HepG2 (cell line): ENCODE measurements around the gene OR14A2. TPM values are rescaled to one million over a fixed set of nuclear protein-coding genes. Genes with fewer than 3 reads are reported as not detected.

Source experiments
- ATAC-seq: fragments of 200-7000 bp; cut with Tn5 transposase; 3 replicates; pipeline ENCODE4 v1.9.1; 2020; ENCODE audit warnings: mild to moderate bottlenecking, moderate library complexity
- BruUV-seq: library from RNA; stranded (reverse); fragments of 400-500 nt; replicated peaks from 2 replicates; lab custom pipeline; 2021; lab: Mats Ljungman, UMichigan
- CTCF ChIA-PET: fragments of 300-600 bp; formaldehyde crosslinking; extraction: SDS; loops from one replicate; lab custom pipeline; 2021; ENCODE audit warnings: low total read pairs, inconsistent platforms, low intra/inter-chr PET ratio; lab: Yijun Ruan, JAX
- POLR2A ChIA-PET: fragments of 350-600 bp; sonication (Branson Sonifier 250); formaldehyde crosslinking; loops from one replicate; lab custom pipeline; 2020; ENCODE audit warnings: antibody characterized with exemption, inconsistent platforms; lab: Yijun Ruan, JAX
- DNase-seq: peaks from one replicate; pipeline ENCODE4 v3.0.0-alpha.2; 2015; ENCODE audit warnings: low spot score
- FAIRE-seq: peaks from 3 replicates; lab custom pipeline; 2011; peaks lifted over from hg19 to GRCh38; lab: Jason Lieb, UNC
- H2AFZ ChIP-seq: one replicate; pipeline ENCODE4 v1.6.1; 2011; ENCODE audit warnings: low read length, inconsistent platforms
- H3K27ac ChIP-seq: fragments of 300-600 bp; 3 replicates; pipeline ENCODE4 v1.8.0; 2011; ENCODE audit warnings: mixed run types, mild to moderate bottlenecking, mixed read lengths, low read length, inconsistent platforms; ENCODE audit not compliant: insufficient read depth; ENCODE audit errors: extremely low read length
- H3K27me3 ChIP-seq, 2 experiments: fragments of 200-600 bp in 1 of 2; 2 replicates in 1 of 2; 3 replicates in 1 of 2; pipeline versions ENCODE4 v1.6.0 to v1.8.0; 2011; ENCODE audit warnings: low read length in 2 of 2, mild to moderate bottlenecking in 2 of 2, moderate library complexity in 2 of 2, inconsistent platforms in 1 of 2; ENCODE audit not compliant: insufficient read depth in 2 of 2, control insufficient read depth in 1 of 2
- H3K36me3 ChIP-seq, 2 experiments: fragments of 200-600 bp in 1 of 2; replicated peaks in 1 of 2; 2 replicates in 1 of 2; 3 replicates in 1 of 2; pipeline versions ENCODE4 v1.5.1 to v1.8.0; 2011; ENCODE audit warnings: low read length in 2 of 2, inconsistent platforms in 1 of 2; ENCODE audit not compliant: insufficient read depth in 2 of 2, control insufficient read depth in 1 of 2
- H3K4me1 ChIP-seq: 2 replicates; pipeline ENCODE4 v1.5.1; 2012; ENCODE audit warnings: low read length, inconsistent platforms; ENCODE audit not compliant: insufficient read depth
- H3K4me2 ChIP-seq: 2 replicates; pipeline ENCODE4 v1.6.0; 2011; ENCODE audit warnings: low read depth, low read length, inconsistent platforms
- H3K4me3 ChIP-seq, 3 experiments: fragments of 200-600 bp in 1 of 3; sonication (generic), shearing (Covaris generic) in 1 of 3; replicated peaks in 1 of 3; 2 replicates each; pipeline ENCODE4 v1.5.1; 2011 to 2016; ENCODE audit warnings: low read length in 3 of 3, inconsistent platforms in 2 of 3, low read depth in 2 of 3, mild to moderate bottlenecking in 2 of 3, control low read depth in 1 of 3, mixed read lengths in 1 of 3; ENCODE audit not compliant: insufficient read depth in 1 of 3
- H3K79me2 ChIP-seq: one replicate; pipeline ENCODE4 v1.6.1; 2011; ENCODE audit warnings: low read length, inconsistent platforms; ENCODE audit not compliant: insufficient read depth
- H3K9ac ChIP-seq: 2 replicates; pipeline ENCODE4 v1.6.0; 2011; ENCODE audit warnings: mild to moderate bottlenecking, low read depth, low read length, inconsistent platforms; ENCODE audit not compliant: insufficient read depth
- H3K9me3 ChIP-seq: 2 replicates; pipeline ENCODE4 v1.5.1; 2012; ENCODE audit warnings: mild to moderate bottlenecking, low read length
- H4K20me1 ChIP-seq: 2 replicates; pipeline ENCODE4 v1.6.0; 2011; ENCODE audit warnings: inconsistent platforms, mild to moderate bottlenecking, low read length, moderate library complexity; ENCODE audit not compliant: insufficient read depth
- ASH2L ChIP-seq: fragments of 300-600, 200-600 bp; sonication (generic); IDR thresholded peaks from 2 replicates; pipeline ENCODE4 v1.7.0; 2017; ENCODE audit warnings: low read depth, mild to moderate bottlenecking, moderate library complexity, mixed read lengths, low read length; ENCODE audit not compliant: insufficient read length
- GATA4 ChIP-seq: sonication (generic); IDR thresholded peaks from 2 replicates; pipeline ENCODE4 v1.6.1; 2016; ENCODE audit warnings: antibody characterized with exemption, low read depth, borderline replicate concordance
- HCFC1 ChIP-seq: fragments of 150-350 bp; IDR thresholded peaks from 2 replicates; pipeline ENCODE4 v1.6.1; 2014; ENCODE audit warnings: low read depth, low read length
- PRMT3 ChIP-seq: sonication (generic); formaldehyde crosslinking; IDR thresholded peaks from 2 replicates; pipeline ENCODE4 v1.8.1; 2022; ENCODE audit warnings: low read depth, mild to moderate bottlenecking, moderate library complexity, missing genetic modification reagents, borderline replicate concordance
- PRPF4 ChIP-seq: fragments of 200-400 bp; formaldehyde crosslinking; IDR thresholded peaks from 2 replicates; pipeline ENCODE4 v1.6.1; 2016; ENCODE audit warnings: low read length, low read depth; ENCODE audit not compliant: poor library complexity, severe bottlenecking
- RNF2 ChIP-seq: fragments of 450-650 bp; conservative IDR thresholded peaks from 2 replicates; pipeline ENCODE4 v1.6.1; 2016; ENCODE audit warnings: low read depth
- SMAD9 ChIP-seq: sonication (generic); formaldehyde crosslinking; IDR thresholded peaks from 2 replicates; pipeline ENCODE4 v1.5.1; 2020; ENCODE audit warnings: mild to moderate bottlenecking, missing genetic modification reagents
- TFDP2 ChIP-seq: sonication (generic); formaldehyde crosslinking; IDR thresholded peaks from 2 replicates; pipeline ENCODE4 v1.4.0; 2020; ENCODE audit warnings: missing genetic modification reagents
- ZNF816 ChIP-seq: sonication (generic); formaldehyde crosslinking; IDR thresholded peaks from 2 replicates; pipeline ENCODE4 v1.8.0; 2022; ENCODE audit warnings: missing genetic modification reagents, mild to moderate bottlenecking, borderline replicate concordance
- WGBS: methylation state at CpG from one replicate; pipeline ENCODE4 v1.1.6; 2017; ENCODE audit warnings: low lambda C conversion rate; 5-methylcytosine and 5-hydroxymethylcytosine counted together
- in situ Hi-C: cut with HindIII; loops from 2 replicates; pipeline ENCODE4 v1.10.0; 2017; ENCODE audit warnings: low pct_unique_long_range_greater_than_20kb; ENCODE audit not compliant: extremely low pct_ligation_motif_present
- intact Hi-C: fragments of 100-400 bp; cut with micrococcal nuclease; formaldehyde crosslinking; loops from one replicate; pipeline ENCODE4 v1.10.0; 2022; ENCODE audit not compliant: unreplicated experiment
- polyA plus RNA-seq, 8 experiments: library from polyadenylated mRNA; depleted of rRNA in 3 of 8; stranded (reverse) in 7 of 8; unstranded in 1 of 8; fragments of >200 nt; fragmentation: Illumina TruSeq in 4 of 8; extraction: Trizol in 4 of 8; gene quantifications; 2 replicates each; pipeline versions ENCODE4 v1.2.1 to v1.2.3, GENCODE V29; 2011 to 2016; ENCODE audit warnings: low read depth in 4 of 8, missing spikeins in 1 of 8, mixed read lengths in 1 of 8; ENCODE audit not compliant: insufficient read depth in 1 of 8
- total RNA-seq, 5 experiments: library from RNA; depleted of rRNA; stranded (reverse); fragments of >200 nt; fragmentation: Illumina TruSeq; extraction: Trizol; gene quantifications; 2 replicates each; pipeline ENCODE4 v1.2.3, GENCODE V29; 2016; ENCODE audit warnings: low read depth in 1 of 5

Gene OR14A2
- total and polyA plus RNA-seq, 2 of the 13 experiments (the other 11 are each of a cell fraction or from before 2014, with no cell fraction given) = not detected

- DNase-seq (no peak), ATAC-seq (no peak), FAIRE-seq (no peak)
- no peaks in the 10 kb centered on the region for H3K27me3 ChIP-seq
- BruUV-seq = no TSS peak
- peaks cover 9% of the 10 kb centered on the region for H3K9me3 ChIP-seq
- WGBS = 0% methylated on average over 1 of the region's 1 CpG
- H3K4me3 ChIP-seq = no peak within 1 kb of the TSS
- ChIA-PET POLR2A (no interaction called here), CTCF (no interaction called here)
- H3K4me2 ChIP-seq = no peak within 1 kb of the TSS
- no peaks in the 10 kb centered on the region for H3K36me3 ChIP-seq
- TF ChIP-seq GATA4 = no peak
- TF ChIP-seq ASH2L = no peak
- TF ChIP-seq PRPF4 = no peak
- no peak for TF ChIP-seq HCFC1
- TF ChIP-seq TFDP2 = no peak
- no peak for TF ChIP-seq ZNF816 (CRISPR knock-in tag)
- no peak for TF ChIP-seq PRMT3 (CRISPR knock-in tag)
- TF ChIP-seq RNF2 = no peak
- TF ChIP-seq SMAD9 = no peak
- H3K9ac ChIP-seq = no peak within 1 kb of the TSS
- no peaks in the 10 kb centered on the region for H3K4me1 ChIP-seq
- intact Hi-C loops (no loop called here), in situ Hi-C loops (no loop called here)
- H2AFZ ChIP-seq = no peak within 1 kb of the TSS
- no peaks in the 10 kb centered on the region for H4K20me1 ChIP-seq
- no peak within 1 kb of the TSS for H3K27ac ChIP-seq
- no peaks in the 10 kb centered on the region for H3K79me2 ChIP-seq
These were observed 68.3 kb downstream of the OR14A2 start, which contains the start of gene OR13G1 for GRCh38 chr1:247679639-247680038. OR13G1 (minus strand) TSS chr1:247679739; CDS start chr1:247673041, 6,698 bp downstream.

Other genes starting within 250 kb of the OR14A2 start
- gene OR2C3, start 211.7 kb downstream of the OR14A2 start, total RNA-seq (2016; rRNA removed; fragmentation: Illumina TruSeq; extraction: Trizol) = not detected in 2 replicates
- not detected in 2 replicates for gene OR2C3, start 211.7 kb downstream of the OR14A2 start, polyA plus RNA-seq (2011; rRNA removed)
- not detected in 2 replicates for gene GCSAML, start 199.0 kb downstream of the OR14A2 start, total RNA-seq (2016; rRNA removed; fragmentation: Illumina TruSeq; extraction: Trizol)
- not detected in 2 replicates for gene GCSAML, start 199.0 kb downstream of the OR14A2 start, polyA plus RNA-seq (2011; rRNA removed)
- not detected in 2 replicates for gene OR2G2, start 159.8 kb downstream of the OR14A2 start, total RNA-seq (2016; rRNA removed; fragmentation: Illumina TruSeq; extraction: Trizol)
- gene OR2G2, start 159.8 kb downstream of the OR14A2 start, polyA plus RNA-seq (2011; rRNA removed) = not detected in 2 replicates
- not detected in 2 replicates for gene OR2G3, start 142.6 kb downstream of the OR14A2 start, total RNA-seq (2016; rRNA removed; fragmentation: Illumina TruSeq; extraction: Trizol)
- not detected in 2 replicates for gene OR2G3, start 142.6 kb downstream of the OR14A2 start, polyA plus RNA-seq (2011; rRNA removed)
- not detected in 2 replicates for gene OR13G1, start 68.4 kb downstream of the OR14A2 start, total RNA-seq (2016; rRNA removed; fragmentation: Illumina TruSeq; extraction: Trizol)
- gene OR13G1, start 68.4 kb downstream of the OR14A2 start, polyA plus RNA-seq (2011; rRNA removed) = not detected in 2 replicates
- not detected in 2 replicates for gene OR6F1, start 31.5 kb downstream of the OR14A2 start, total RNA-seq (2016; rRNA removed; fragmentation: Illumina TruSeq; extraction: Trizol)
- gene OR6F1, start 31.5 kb downstream of the OR14A2 start, polyA plus RNA-seq (2011; rRNA removed) = not detected in 2 replicates
- gene OR14K1, start 9.5 kb downstream of the OR14A2 start, total RNA-seq (2016; rRNA removed; fragmentation: Illumina TruSeq; extraction: Trizol) = not detected in 2 replicates
- not detected in 2 replicates for gene OR14K1, start 9.5 kb downstream of the OR14A2 start, polyA plus RNA-seq (2011; rRNA removed)
- gene OR1C1, start 12.4 kb upstream of the OR14A2 start, total RNA-seq (2016; rRNA removed; fragmentation: Illumina TruSeq; extraction: Trizol) = not detected in 2 replicates
- not detected in 2 replicates for gene OR1C1, start 12.4 kb upstream of the OR14A2 start, polyA plus RNA-seq (2011; rRNA removed)
- gene OR14A16, start 76.0 kb upstream of the OR14A2 start, total RNA-seq (2016; rRNA removed; fragmentation: Illumina TruSeq; extraction: Trizol) = not detected in 2 replicates
- gene OR14A16, start 76.0 kb upstream of the OR14A2 start, polyA plus RNA-seq (2011; rRNA removed) = not detected in 2 replicates
- not detected in 2 replicates for gene OR11L1, start 93.8 kb upstream of the OR14A2 start, total RNA-seq (2016; rRNA removed; fragmentation: Illumina TruSeq; extraction: Trizol)
- gene OR11L1, start 93.8 kb upstream of the OR14A2 start, polyA plus RNA-seq (2011; rRNA removed) = not detected in 2 replicates
- not detected in 2 replicates for gene TRIM58, start 109.0 kb upstream of the OR14A2 start, total RNA-seq (2016; rRNA removed; fragmentation: Illumina TruSeq; extraction: Trizol)
- not detected in 2 replicates for gene TRIM58, start 109.0 kb upstream of the OR14A2 start, polyA plus RNA-seq (2011; rRNA removed)
- not detected in 2 replicates for gene OR2W3, start 147.4 kb upstream of the OR14A2 start, total RNA-seq (2016; rRNA removed; fragmentation: Illumina TruSeq; extraction: Trizol)
- gene OR2W3, start 147.4 kb upstream of the OR14A2 start, polyA plus RNA-seq (2011; rRNA removed) = not detected in 2 replicates
- gene OR2T8, start 172.1 kb upstream of the OR14A2 start, total RNA-seq (2016; rRNA removed; fragmentation: Illumina TruSeq; extraction: Trizol) = not detected in 2 replicates
- not detected in 2 replicates for gene OR2T8, start 172.1 kb upstream of the OR14A2 start, polyA plus RNA-seq (2011; rRNA removed)
- gene OR2AJ1, start 176.7 kb upstream of the OR14A2 start, total RNA-seq (2016; rRNA removed; fragmentation: Illumina TruSeq; extraction: Trizol) = not detected in 2 replicates
- gene OR2AJ1, start 176.7 kb upstream of the OR14A2 start, polyA plus RNA-seq (2011; rRNA removed) = not detected in 2 replicates
- gene OR2L8, start 200.7 kb upstream of the OR14A2 start, total RNA-seq (2016; rRNA removed; fragmentation: Illumina TruSeq; extraction: Trizol) = not detected in 2 replicates
- not detected in 2 replicates for gene OR2L8, start 200.7 kb upstream of the OR14A2 start, polyA plus RNA-seq (2011; rRNA removed)
- gene OR2AK2, start 217.1 kb upstream of the OR14A2 start, total RNA-seq (2016; rRNA removed; fragmentation: Illumina TruSeq; extraction: Trizol) = not detected in 2 replicates
- gene OR2AK2, start 217.1 kb upstream of the OR14A2 start, polyA plus RNA-seq (2011; rRNA removed) = not detected in 2 replicates